Thyroid gland (tissue), 4 donors: Measurements from ENCODE around the gene STT3B. TPM values are rescaled to one million over a fixed set of nuclear protein-coding genes. Genes with fewer than 3 reads are reported as not detected.

Source experiments
- DNase-seq, 2 donors: peaks; one replicate each; pipeline ENCODE4 v3.0.0-alpha.2; 2019
- H3K27ac ChIP-seq, 3 donors: fragments of 200-600 bp; sonication (generic); 1 replicate in 2 of 3; 2 replicates in 1 of 3; pipeline ENCODE4 v1.5.1; 2016 to 2019; ENCODE audit warnings: mild to moderate bottlenecking in 1 of 3, moderate library complexity in 1 of 3
- H3K27me3 ChIP-seq: fragments of 200-600 bp; sonication (generic); one replicate; pipeline ENCODE4 v1.5.1; 2019
- H3K36me3 ChIP-seq, 2 donors: fragments of 200-600 bp; sonication (generic); one replicate each; pipeline ENCODE4 v1.5.1; 2016 to 2019
- H3K4me1 ChIP-seq, 2 donors: fragments of 200-600 bp; sonication (generic); one replicate each; pipeline ENCODE4 v1.5.1; 2017 to 2019
- H3K4me3 ChIP-seq, 3 donors: fragments of 200-600 bp; sonication (generic); replicated peaks in 1 of 3; 1 replicate in 2 of 3; 2 replicates in 1 of 3; pipeline ENCODE4 v1.5.1; 2016; ENCODE audit warnings: mild to moderate bottlenecking in 1 of 3
- H3K9me3 ChIP-seq: fragments of 200-600 bp; sonication (generic); one replicate; pipeline ENCODE4 v1.5.1; 2017
- CTCF ChIP-seq, 6 experiments: fragments of 200-600 bp in 3 of 6; fragments of 450-650 bp in 3 of 6; sonication (generic) in 3 of 6; IDR thresholded peaks; one replicate each; pipeline ENCODE4 v1.5.1; 2016 to 2019; ENCODE audit warnings: antibody characterized with exemption in 6 of 6, mild to moderate bottlenecking in 2 of 6, inconsistent platforms in 1 of 6, moderate library complexity in 1 of 6
- POLR2A ChIP-seq, 2 donors: fragments of 450-650 bp; IDR thresholded peaks; one replicate each; pipeline ENCODE4 v1.6.1; 2017; ENCODE audit warnings: antibody characterized with exemption in 2 of 2, mild to moderate bottlenecking in 2 of 2, moderate library complexity in 1 of 2
- WGBS, 2 donors: methylation state at CpG; one replicate each; pipeline ENCODE4 v1.1.5; 2017; 5-methylcytosine and 5-hydroxymethylcytosine counted together
- intact Hi-C: fragments of 100-400 bp; cut with DNase I; formaldehyde crosslinking; loops from one replicate; pipeline ENCODE4 v1.15.1; 2023
- total RNA-seq, 4 donors: library from RNA; depleted of rRNA; stranded (reverse); fragments of >200 nt; gene quantifications; one replicate each; pipeline ENCODE4 v1.2.3, GENCODE V29; 2016

Gene STT3B
- total RNA-seq, 4 donors from 2014 or later: 111 to 172 (median 150) TPM

- Histone ChIP-seq H3K36me3 (no peaks in the 10 kb centered on the region), H3K4me1 (no peaks in the 10 kb centered on the region), H3K9me3 (no peaks in the 10 kb centered on the region), H3K4me3 (no peak overlapping the region), H3K27ac (no peak overlapping the region), H3K27me3 (no peaks in the 10 kb centered on the region)
- intact Hi-C loops: no loop called here
- TF ChIP-seq POLR2A (IDR thresholded peaks at IDR 0.05): no peak
- TF ChIP-seq CTCF (IDR thresholded peaks at IDR 0.05): no peak
- 92% methylated on average over 2 of the region's 2 CpGs for WGBS, 2 donors
- no peak for DNase-seq
Observed at GRCh38 chr3:31508452-31509146, 24.1 kb upstream of the STT3B start.

- intact Hi-C loops: no loop called here
- 89 to 95% methylated on average over 1 of the region's 1 CpG for WGBS, 2 donors
- Histone ChIP-seq H3K4me1 (no peaks in the 10 kb centered on the region), H3K9me3 (no peaks in the 10 kb centered on the region), H3K36me3 (no peaks in the 10 kb centered on the region), H3K4me3 (no peak overlapping the region), H3K27me3 (no peaks in the 10 kb centered on the region), H3K27ac (no peak overlapping the region)
- TF ChIP-seq CTCF (IDR thresholded peaks at IDR 0.05) (no peak), POLR2A (IDR thresholded peaks at IDR 0.05) (no peak)
- no peak for DNase-seq
Observed at GRCh38 chr3:31509147-31509728, 23.5 kb upstream of the STT3B start.

DNA sequence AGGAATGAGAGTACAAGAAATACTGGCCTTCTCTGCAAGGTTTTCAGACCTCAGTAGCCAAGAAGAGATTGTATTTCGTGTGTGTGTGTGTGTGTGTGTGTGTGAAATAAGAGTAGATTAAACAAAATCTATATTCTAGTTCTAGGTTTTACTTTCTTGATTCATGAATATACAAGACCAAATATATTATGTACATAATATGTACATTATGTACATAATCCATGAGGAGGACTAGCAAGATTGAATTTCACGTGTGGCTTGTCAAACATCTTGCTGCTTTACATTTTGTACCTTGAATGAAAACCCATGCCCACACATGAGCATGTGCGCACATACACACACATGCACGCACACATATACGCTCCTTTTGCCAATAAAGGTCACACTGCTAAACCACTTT lies 18.2 kb upstream of the STT3B start:
- no peak for TF ChIP-seq POLR2A (IDR thresholded peaks at IDR 0.05)
- TF ChIP-seq CTCF (IDR thresholded peaks at IDR 0.05): no peak
- H3K4me3 ChIP-seq: no peak overlapping the region
- intact Hi-C loops: no loop called here
- no peak for DNase-seq
- H3K9me3 ChIP-seq: no peaks in the 10 kb centered on the region
- H3K27ac ChIP-seq: no peak overlapping the region
- no peaks in the 10 kb centered on the region for H3K27me3 ChIP-seq
- no peaks in the 10 kb centered on the region for H3K4me1 ChIP-seq
- WGBS, 2 donors: 92 to 95% methylated on average over 5 of the region's 5 CpGs
- H3K36me3 ChIP-seq: no peaks in the 10 kb centered on the region

GRCh38 chr3:31515486-31516284 lies 17.0 kb upstream of the STT3B start:
- H3K4me3 ChIP-seq: no peak overlapping the region

More at GRCh38 chr3:31515486-31516284, 17.0 kb upstream of the STT3B start:
- TF ChIP-seq CTCF (IDR thresholded peaks at IDR 0.05): no peak
- no peak for TF ChIP-seq POLR2A (IDR thresholded peaks at IDR 0.05)
- intact Hi-C loops: no loop called here
- no peaks in the 10 kb centered on the region for H3K27me3 ChIP-seq
- H3K27ac ChIP-seq: no peak overlapping the region
- H3K9me3 ChIP-seq: no peaks in the 10 kb centered on the region
- H3K36me3 ChIP-seq: no peaks in the 10 kb centered on the region
- no peaks in the 10 kb centered on the region for H3K4me1 ChIP-seq
- 94 to 95% methylated on average over 2 of the region's 2 CpGs for WGBS, 2 donors
- DNase-seq: no peak
